Breast epithelium (tissue), 4 donors: Measurements from ENCODE around the gene CFAP251. TPM values are rescaled to one million over a fixed set of nuclear protein-coding genes. Genes with fewer than 3 reads are reported as not detected.

Experiments
- DNase-seq, 2 donors: peaks; one replicate each; pipeline ENCODE4 v3.0.0-alpha.2; 2019; ENCODE audit warnings: low spot score in 2 of 2
- H3K27ac ChIP-seq, 2 donors: fragments of 200-600 bp; sonication (generic) in 1 of 2; one replicate each; pipeline ENCODE4 v1.5.1; 2016 to 2019; ENCODE audit warnings: mild to moderate bottlenecking in 1 of 2
- H3K27me3 ChIP-seq, 2 donors: fragments of 200-600 bp; sonication (generic) in 1 of 2; one replicate each; pipeline versions ENCODE4 v1.5.1 to v1.6.0; 2017 to 2019; ENCODE audit warnings: control low read depth in 1 of 2, mild to moderate bottlenecking in 1 of 2
- H3K36me3 ChIP-seq: fragments of 200-600 bp; one replicate; pipeline ENCODE4 v1.5.1; 2019
- H3K4me1 ChIP-seq, 2 donors: fragments of 200-600 bp; sonication (generic); one replicate each; pipeline ENCODE4 v1.5.1; 2016 to 2019; ENCODE audit warnings: control low read depth in 1 of 2
- H3K4me3 ChIP-seq, 3 donors: fragments of 200-600 bp; sonication (generic); 1 replicate in 2 of 3; 2 replicates in 1 of 3; pipeline ENCODE4 v1.5.1; 2016 to 2019; ENCODE audit warnings: mild to moderate bottlenecking in 3 of 3, moderate library complexity in 2 of 3
- H3K9me3 ChIP-seq, 2 donors: fragments of 200-600 bp; sonication (generic) in 1 of 2; one replicate each; pipeline ENCODE4 v1.5.1; 2016 to 2019; ENCODE audit warnings: control low read depth in 1 of 2
- CTCF ChIP-seq, 3 donors: fragments of 450-650 bp; IDR thresholded peaks; one replicate each; pipeline ENCODE4 v1.5.1; 2016 to 2017; ENCODE audit warnings: antibody characterized with exemption in 3 of 3, mild to moderate bottlenecking in 3 of 3, moderate library complexity in 3 of 3
- POLR2A ChIP-seq: fragments of 450-650 bp; IDR thresholded peaks from one replicate; pipeline ENCODE4 v1.6.1; 2016; ENCODE audit warnings: antibody characterized with exemption, mild to moderate bottlenecking, moderate library complexity
- POLR2AphosphoS5 ChIP-seq, 3 donors: sonication (generic); formaldehyde crosslinking; IDR thresholded peaks; one replicate each; pipeline ENCODE4 v1.6.1; 2017; ENCODE audit warnings: antibody characterized with exemption in 3 of 3
- intact Hi-C: fragments of 100-400 bp; cut with DNase I; formaldehyde crosslinking; loops from one replicate; pipeline ENCODE4 v1.15.1; 2023; ENCODE audit warnings: low total_unique reads
- total RNA-seq, 3 donors: library from RNA; depleted of rRNA; stranded (reverse); fragments of >200 nt; gene quantifications; one replicate each; pipeline ENCODE4 v1.1.0, GENCODE V29; 2016

The CFAP251 gene
- total RNA-seq, 3 donors from 2014 or later = 4.8 to 8.2 (median 6.7) TPM

DNA sequence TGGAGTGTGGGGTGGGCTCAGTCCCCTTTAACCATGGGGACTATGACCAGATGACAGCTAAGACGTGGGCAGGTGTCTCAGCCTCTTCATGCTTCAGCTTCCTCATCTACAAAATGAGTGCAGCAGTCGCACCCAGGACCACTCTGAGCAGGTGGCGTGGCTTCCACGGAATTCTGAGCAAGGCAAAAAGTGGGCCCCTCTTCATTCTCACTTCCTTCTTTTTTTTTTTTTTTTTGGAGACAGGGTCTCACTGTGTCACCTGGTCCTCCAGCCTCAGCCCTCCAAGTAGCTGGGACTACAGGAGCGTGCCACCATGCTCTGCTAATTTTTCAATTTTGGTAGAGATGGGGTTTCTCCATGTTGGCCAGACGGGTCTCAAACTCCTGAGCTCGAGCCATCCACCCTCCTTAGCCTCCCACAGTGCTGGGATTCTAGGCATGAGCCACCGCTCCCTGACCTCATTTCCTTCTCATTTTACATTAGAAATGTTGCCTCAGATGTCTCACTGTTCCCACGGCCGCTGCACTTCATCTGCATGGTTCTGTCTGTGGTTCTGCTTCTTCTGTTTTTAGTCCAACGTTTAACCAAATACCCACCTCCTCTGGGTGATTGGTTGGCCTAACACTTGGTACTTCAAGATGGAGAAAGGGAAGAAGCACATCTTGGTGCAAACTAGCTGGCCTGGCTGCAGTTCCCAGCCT is 61.9 kb downstream of the CFAP251 start:
- no peak overlapping the region for H3K27ac ChIP-seq
- H3K36me3 ChIP-seq = no peaks in the 10 kb centered on the region
- TF ChIP-seq CTCF (IDR thresholded peaks at IDR 0.05) (no peak), POLR2AphosphoS5 (IDR thresholded peaks at IDR 0.05) (no peak), POLR2A (no peak)
- intact Hi-C loops = loop anchor here (5.0 kb wide), 1 partner anchor 452 kb away; no protein-coding TSS in a partner anchor
- H3K4me1 ChIP-seq = no peaks in the 10 kb centered on the region
- no peaks in the 10 kb centered on the region for H3K27me3 ChIP-seq
- H3K9me3 ChIP-seq = no peaks in the 10 kb centered on the region
- no peak overlapping the region for H3K4me3 ChIP-seq
- no peak for DNase-seq

DNA sequence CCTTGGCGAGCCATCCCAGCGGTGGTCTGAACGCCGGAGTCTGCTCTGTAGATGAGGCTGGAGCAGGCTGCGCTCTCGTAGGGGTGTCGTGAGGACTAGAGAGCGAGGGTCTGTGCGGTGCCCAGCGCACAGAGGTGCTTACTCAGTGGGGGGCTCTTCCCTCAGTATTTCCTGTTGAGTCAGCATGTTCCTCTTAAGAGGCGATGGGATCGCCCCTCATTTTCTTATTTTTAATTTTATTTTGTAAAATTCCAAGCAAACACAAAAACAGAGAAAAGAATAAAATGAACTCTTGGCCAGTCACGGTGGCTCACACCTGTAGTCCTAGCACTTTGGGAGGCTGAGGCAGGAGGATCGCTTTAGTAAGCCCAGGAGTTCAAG is 62.5 kb downstream of the CFAP251 start:
- DNase-seq = no peak
- Histone ChIP-seq H3K4me3 (no peak overlapping the region), H3K27ac (no peak overlapping the region), H3K4me1 (no peaks in the 10 kb centered on the region), H3K27me3 (no peaks in the 10 kb centered on the region), H3K9me3 (no peaks in the 10 kb centered on the region), H3K36me3 (no peaks in the 10 kb centered on the region)
- intact Hi-C loops = loop anchor here (5.0 kb wide), 1 partner anchor 451 kb away; no protein-coding TSS in a partner anchor
- TF ChIP-seq POLR2AphosphoS5 (IDR thresholded peaks at IDR 0.05) = no peak
- no peak for TF ChIP-seq POLR2A
- TF ChIP-seq CTCF (IDR thresholded peaks at IDR 0.05) = no peak

- DNase-seq = no peak
- Histone ChIP-seq H3K27ac (no peak overlapping the region), H3K4me1 (no peaks in the 10 kb centered on the region), H3K36me3 (no peaks in the 10 kb centered on the region), H3K9me3 (no peaks in the 10 kb centered on the region), H3K27me3 (no peaks in the 10 kb centered on the region), H3K4me3 (no peak overlapping the region)
- intact Hi-C loops = loop anchor here (5.0 kb wide), 1 partner anchor 451 kb away; no protein-coding TSS in a partner anchor
- TF ChIP-seq CTCF (IDR thresholded peaks at IDR 0.05) (no peak), POLR2AphosphoS5 (IDR thresholded peaks at IDR 0.05) (no peak), POLR2A (no peak)
Measured at GRCh38 chr12:121981456-121981855, 63.1 kb downstream of the CFAP251 start.

DNA sequence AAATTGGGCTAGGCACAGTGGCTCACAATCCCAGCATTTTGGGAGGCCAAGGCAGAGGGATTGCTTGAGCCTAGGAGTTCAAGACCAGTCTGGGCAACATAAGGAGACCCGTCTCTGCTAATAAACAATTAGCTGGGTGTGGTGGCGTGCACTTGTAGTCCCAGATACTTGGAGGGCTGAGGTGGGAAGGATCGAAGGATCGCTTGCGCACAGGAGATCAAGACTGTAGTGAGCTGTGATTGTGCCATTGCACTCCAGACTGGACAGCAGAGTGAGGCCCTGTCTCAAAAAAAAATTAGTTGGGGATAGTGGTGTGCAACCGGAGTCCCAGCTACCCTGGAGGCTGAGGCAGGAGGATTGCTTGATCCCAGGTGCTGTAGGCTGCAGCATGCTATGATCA is 64.6 kb downstream of the CFAP251 start:
- H3K9me3 ChIP-seq = no peaks in the 10 kb centered on the region
- no peak overlapping the region for H3K4me3 ChIP-seq
- no peak for TF ChIP-seq POLR2AphosphoS5 (IDR thresholded peaks at IDR 0.05)
- TF ChIP-seq POLR2A = no peak
- no peak for TF ChIP-seq CTCF (IDR thresholded peaks at IDR 0.05)
- H3K27me3 ChIP-seq = no peaks in the 10 kb centered on the region
- DNase-seq = no peak
- no peaks in the 10 kb centered on the region for H3K36me3 ChIP-seq
- H3K27ac ChIP-seq = no peak overlapping the region
- intact Hi-C loops = loop anchor here (5.0 kb wide), 1 partner anchor 449 kb away; no protein-coding TSS in a partner anchor
- no peaks in the 10 kb centered on the region for H3K4me1 ChIP-seq

GRCh38 chr12:121983536-121984210 is 65.3 kb downstream of the CFAP251 start:
- H3K4me1 ChIP-seq = no peaks in the 10 kb centered on the region
- H3K36me3 ChIP-seq = no peaks in the 10 kb centered on the region
- no peak overlapping the region for H3K27ac ChIP-seq
- intact Hi-C loops = loop anchor here (5.0 kb wide), 1 partner anchor 449 kb away; no protein-coding TSS in a partner anchor
- no peaks in the 10 kb centered on the region for H3K27me3 ChIP-seq
- no peak for TF ChIP-seq POLR2A
- TF ChIP-seq POLR2AphosphoS5 (IDR thresholded peaks at IDR 0.05) = no peak
- TF ChIP-seq CTCF (IDR thresholded peaks at IDR 0.05) = no peak
- no peak for DNase-seq
- H3K4me3 ChIP-seq = no peak overlapping the region
- no peaks in the 10 kb centered on the region for H3K9me3 ChIP-seq
